ENCODE measurements around the gene ADAMTSL5. TPM values are rescaled to one million over a fixed set of nuclear protein-coding genes. Genes with fewer than 3 reads are reported as not detected.

ADAMTSL5 gene
- total and polyA plus RNA-seq, 2 of the 13 experiments (the other 11 are each of a cell fraction or from before 2014, with no cell fraction given), result 0.60 to 2.7 TPM

- TF ChIP-seq ZMYM4 (CRISPR knock-in tag; IDR thresholded peaks at IDR 0.05) (no peak), ZNF83 (CRISPR knock-in tag; IDR thresholded peaks at IDR 0.05; ENCODE audit: borderline replicate concordance) (no peak), ZNF44 (CRISPR knock-in tag; IDR thresholded peaks at IDR 0.05) (no peak), ZNF513 (CRISPR knock-in tag; conservative IDR thresholded peaks at IDR 0.05) (no peak), MXI1 (IDR thresholded peaks at IDR 0.05; ENCODE audit: borderline replicate concordance, low read depth, low read length) (peak; percentile 74; the same call in 1 of the 3 replicates), ZNF883 (CRISPR knock-in tag; IDR thresholded peaks at IDR 0.05; ENCODE audit: not compliant biosample characterization) (peak; percentile 81), HNRNPL (IDR thresholded peaks at IDR 0.05; ENCODE audit: low read depth, low read length) (0 out of 2 replicates have a peak, but pooled peaks have one; percentile 18), ZNF766 (CRISPR knock-in tag; IDR thresholded peaks at IDR 0.05; ENCODE audit: borderline replicate concordance) (peak; percentile 85; the same call in 1 of the 2 replicates), ZBTB42 (CRISPR knock-in tag; IDR thresholded peaks at IDR 0.05) (peak; percentile 47; the same call in 1 of the 2 replicates), ZFP62 (CRISPR knock-in tag; IDR thresholded peaks at IDR 0.05) (no peak), ZNF747 (CRISPR knock-in tag; IDR thresholded peaks at IDR 0.05; ENCODE audit: borderline replicate concordance) (0 out of 2 replicates have a peak, but pooled peaks have one; percentile 16), MEIS2 (CRISPR knock-in tag; IDR thresholded peaks at IDR 0.05) (peak; percentile 79; the same call in 1 of the 2 replicates), TAF1 (CRISPR knock-in tag; IDR thresholded peaks at IDR 0.05) (peak; percentile 80), SRSF1 (optimal IDR thresholded peaks at IDR 0.05; ENCODE audit: low read depth, low read length) (no peak), POLR2AphosphoS2 (IDR thresholded peaks at IDR 0.05; ENCODE audit: low read depth, low read length) (no peak), ZNF235 (CRISPR knock-in tag; IDR thresholded peaks at IDR 0.05; ENCODE audit: borderline replicate concordance) (no peak; the same call in 1 of the 2 replicates), ZNF564 (CRISPR knock-in tag; IDR thresholded peaks at IDR 0.05) (peak; percentile 62; the same call in 1 of the 2 replicates), ADNP (CRISPR knock-in tag; IDR thresholded peaks at IDR 0.05) (peak; percentile 92), AGO1 (IDR thresholded peaks at IDR 0.05; ENCODE audit: low read depth, low read length, poor library complexity, severe bottlenecking) (no peak)
- TF ChIP-seq, protein P1, sequence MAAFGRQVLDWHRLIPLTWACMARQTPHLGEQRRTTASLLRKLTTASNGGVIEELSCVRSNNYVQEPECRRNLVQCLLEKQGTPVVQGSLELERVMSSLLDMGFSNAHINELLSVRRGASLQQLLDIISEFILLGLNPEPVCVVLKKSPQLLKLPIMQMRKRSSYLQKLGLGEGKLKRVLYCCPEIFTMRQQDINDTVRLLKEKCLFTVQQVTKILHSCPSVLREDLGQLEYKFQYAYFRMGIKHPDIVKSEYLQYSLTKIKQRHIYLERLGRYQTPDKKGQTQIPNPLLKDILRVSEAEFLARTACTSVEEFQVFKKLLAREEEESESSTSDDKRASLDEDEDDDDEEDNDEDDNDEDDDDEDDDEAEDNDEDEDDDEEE (CRISPR knock-in tag; IDR thresholded peaks at IDR 0.05), result no peak
- TF ChIP-seq, protein P2, sequence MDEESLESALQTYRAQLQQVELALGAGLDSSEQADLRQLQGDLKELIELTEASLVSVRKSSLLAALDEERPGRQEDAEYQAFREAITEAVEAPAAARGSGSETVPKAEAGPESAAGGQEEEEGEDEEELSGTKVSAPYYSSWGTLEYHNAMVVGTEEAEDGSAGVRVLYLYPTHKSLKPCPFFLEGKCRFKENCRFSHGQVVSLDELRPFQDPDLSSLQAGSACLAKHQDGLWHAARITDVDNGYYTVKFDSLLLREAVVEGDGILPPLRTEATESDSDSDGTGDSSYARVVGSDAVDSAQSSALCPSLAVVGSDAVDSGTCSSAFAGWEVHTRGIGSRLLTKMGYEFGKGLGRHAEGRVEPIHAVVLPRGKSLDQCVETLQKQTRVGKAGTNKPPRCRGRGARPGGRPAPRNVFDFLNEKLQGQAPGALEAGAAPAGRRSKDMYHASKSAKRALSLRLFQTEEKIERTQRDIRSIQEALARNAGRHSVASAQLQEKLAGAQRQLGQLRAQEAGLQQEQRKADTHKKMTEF (CRISPR knock-in tag; IDR thresholded peaks at IDR 0.05), result peak; percentile 12; the same call in 1 of the 2 replicates
- TF ChIP-seq, protein P3, sequence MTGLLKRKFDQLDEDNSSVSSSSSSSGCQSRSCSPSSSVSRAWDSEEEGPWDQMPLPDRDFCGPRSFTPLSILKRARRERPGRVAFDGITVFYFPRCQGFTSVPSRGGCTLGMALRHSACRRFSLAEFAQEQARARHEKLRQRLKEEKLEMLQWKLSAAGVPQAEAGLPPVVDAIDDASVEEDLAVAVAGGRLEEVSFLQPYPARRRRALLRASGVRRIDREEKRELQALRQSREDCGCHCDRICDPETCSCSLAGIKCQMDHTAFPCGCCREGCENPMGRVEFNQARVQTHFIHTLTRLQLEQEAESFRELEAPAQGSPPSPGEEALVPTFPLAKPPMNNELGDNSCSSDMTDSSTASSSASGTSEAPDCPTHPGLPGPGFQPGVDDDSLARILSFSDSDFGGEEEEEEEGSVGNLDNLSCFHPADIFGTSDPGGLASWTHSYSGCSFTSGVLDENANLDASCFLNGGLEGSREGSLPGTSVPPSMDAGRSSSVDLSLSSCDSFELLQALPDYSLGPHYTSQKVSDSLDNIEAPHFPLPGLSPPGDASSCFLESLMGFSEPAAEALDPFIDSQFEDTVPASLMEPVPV (CRISPR knock-in tag; IDR thresholded peaks at IDR 0.05), result 0 out of 2 replicates have a peak, but pooled peaks have one; percentile 64
These were observed 21.5 kb downstream of the ADAMTSL5 start, which contains the start of gene REEP6 (continued) for GRCh38 chr19:1491114-1491848.

Measured in HepG2 (cell line).